ENCODE measurements around the gene PLIN4. TPM values are rescaled to one million over a fixed set of nuclear protein-coding genes. Genes with fewer than 3 reads are reported as not detected.
"Not testable (repeated sequence)": the region's sequence is repeated elsewhere in the genome, so short reads cannot be mapped to it uniquely, and the experiment has no call there.

PLIN4 gene, protein sequence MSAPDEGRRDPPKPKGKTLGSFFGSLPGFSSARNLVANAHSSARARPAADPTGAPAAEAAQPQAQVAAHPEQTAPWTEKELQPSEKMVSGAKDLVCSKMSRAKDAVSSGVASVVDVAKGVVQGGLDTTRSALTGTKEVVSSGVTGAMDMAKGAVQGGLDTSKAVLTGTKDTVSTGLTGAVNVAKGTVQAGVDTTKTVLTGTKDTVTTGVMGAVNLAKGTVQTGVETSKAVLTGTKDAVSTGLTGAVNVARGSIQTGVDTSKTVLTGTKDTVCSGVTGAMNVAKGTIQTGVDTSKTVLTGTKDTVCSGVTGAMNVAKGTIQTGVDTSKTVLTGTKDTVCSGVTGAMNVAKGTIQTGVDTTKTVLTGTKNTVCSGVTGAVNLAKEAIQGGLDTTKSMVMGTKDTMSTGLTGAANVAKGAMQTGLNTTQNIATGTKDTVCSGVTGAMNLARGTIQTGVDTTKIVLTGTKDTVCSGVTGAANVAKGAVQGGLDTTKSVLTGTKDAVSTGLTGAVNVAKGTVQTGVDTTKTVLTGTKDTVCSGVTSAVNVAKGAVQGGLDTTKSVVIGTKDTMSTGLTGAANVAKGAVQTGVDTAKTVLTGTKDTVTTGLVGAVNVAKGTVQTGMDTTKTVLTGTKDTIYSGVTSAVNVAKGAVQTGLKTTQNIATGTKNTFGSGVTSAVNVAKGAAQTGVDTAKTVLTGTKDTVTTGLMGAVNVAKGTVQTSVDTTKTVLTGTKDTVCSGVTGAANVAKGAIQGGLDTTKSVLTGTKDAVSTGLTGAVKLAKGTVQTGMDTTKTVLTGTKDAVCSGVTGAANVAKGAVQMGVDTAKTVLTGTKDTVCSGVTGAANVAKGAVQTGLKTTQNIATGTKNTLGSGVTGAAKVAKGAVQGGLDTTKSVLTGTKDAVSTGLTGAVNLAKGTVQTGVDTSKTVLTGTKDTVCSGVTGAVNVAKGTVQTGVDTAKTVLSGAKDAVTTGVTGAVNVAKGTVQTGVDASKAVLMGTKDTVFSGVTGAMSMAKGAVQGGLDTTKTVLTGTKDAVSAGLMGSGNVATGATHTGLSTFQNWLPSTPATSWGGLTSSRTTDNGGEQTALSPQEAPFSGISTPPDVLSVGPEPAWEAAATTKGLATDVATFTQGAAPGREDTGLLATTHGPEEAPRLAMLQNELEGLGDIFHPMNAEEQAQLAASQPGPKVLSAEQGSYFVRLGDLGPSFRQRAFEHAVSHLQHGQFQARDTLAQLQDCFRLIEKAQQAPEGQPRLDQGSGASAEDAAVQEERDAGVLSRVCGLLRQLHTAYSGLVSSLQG (N-terminal part only)
- total RNA-seq (2014; rRNA removed; shearing (Covaris generic)) (not detected in 2 replicates), polyA plus RNA-seq (2016; fragmentation: Nextera tagmentation; extraction: Ambion mirVana) (0.08 TPM in 1 of 2 replicates, not detected in the other)

DNA sequence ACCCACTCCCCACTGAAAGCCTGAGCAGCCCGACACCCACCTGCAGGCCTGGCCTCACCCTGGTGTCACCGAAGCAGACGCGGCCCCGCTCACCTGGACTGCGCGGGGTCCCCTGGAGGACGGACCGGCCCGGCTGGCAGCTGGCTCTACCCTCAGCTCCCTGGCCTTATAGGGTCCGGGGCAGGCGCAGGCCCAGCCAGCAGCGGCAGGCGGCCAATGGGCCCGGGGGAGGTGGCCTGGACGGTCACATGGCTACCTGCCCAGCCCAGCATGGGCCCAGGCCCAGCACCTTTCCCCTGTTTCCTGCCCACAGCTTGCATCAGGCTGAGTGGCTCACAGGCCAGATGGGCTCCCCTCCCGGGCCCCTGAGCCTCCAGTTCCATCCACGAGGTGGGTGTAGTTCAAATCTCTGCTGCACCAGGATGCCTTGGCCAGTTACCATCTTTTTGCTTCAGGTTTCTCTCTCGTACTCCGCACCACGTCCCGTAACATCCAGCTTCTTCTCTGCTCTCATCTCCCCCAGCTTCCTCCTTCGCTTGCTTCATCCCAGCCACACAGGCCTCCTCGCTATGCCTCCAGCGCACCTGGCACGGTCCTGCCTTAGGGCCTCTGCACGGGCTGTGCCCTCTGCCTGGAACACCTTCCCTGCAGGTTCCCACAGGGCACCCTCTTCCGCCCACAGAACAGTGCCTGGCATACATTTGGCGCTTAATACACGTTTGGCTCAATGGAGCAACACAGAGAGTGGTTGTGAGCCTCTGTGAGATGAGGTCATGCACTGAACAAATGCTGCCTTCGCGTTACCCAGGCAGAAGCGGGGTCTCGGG lies at the start of gene PLIN4:
Gene PLIN4 (minus strand): TSS at position 142 of the 827 bp plus-strand sequence. CDS start 214 bp downstream, outside the sequence.
- Histone ChIP-seq H3K36me3 (ENCODE audit: low read depth) (no peaks in the 10 kb centered on the region), H4K20me1 (ENCODE audit: insufficient read depth) (no peaks in the 10 kb centered on the region), H3K9me3 (ENCODE audit: low read depth) (no peaks in the 10 kb centered on the region), H3K4me2 (ENCODE audit: unreplicated experiment) (no peak within 1 kb of the TSS), H3K9ac (no peak within 1 kb of the TSS), H3K27ac (no peak within 1 kb of the TSS), H3K27me3 (replicated peaks; ENCODE audit: insufficient read depth) (no peaks in the 10 kb centered on the region), H3K4me1 (ENCODE audit: insufficient read depth) (no peaks in the 10 kb centered on the region), H3F3A (ENCODE audit: insufficient read depth) (no peaks in the 10 kb centered on the region), H3K9me2 (ENCODE audit: insufficient read depth) (no peaks in the 10 kb centered on the region), H2AFZ (no peak within 1 kb of the TSS), H3K4me3 (no peak within 1 kb of the TSS), H3K79me2 (ENCODE audit: insufficient read depth) (no peaks in the 10 kb centered on the region)
- DNase-seq: peak; percentile 49
- 71 to 72% methylated on average over 34 of the region's 34 CpGs for WGBS, 2 experiments (ENCODE audit: low coverage in 1 of 2, low lambda C conversion rate in 2 of 2, missing lambda C conversion rate in 2 of 2)
- TF ChIP-seq EZH2 (IDR thresholded peaks at IDR 0.05; ENCODE audit: insufficient read depth, poor library complexity, severe bottlenecking): no peak
- no peak for TF ChIP-seq EZH2phosphoT487 (IDR thresholded peaks at IDR 0.05; ENCODE audit: insufficient read depth, low read depth)
- in situ Hi-C loops (cut with MboI): no loop called here

DNA sequence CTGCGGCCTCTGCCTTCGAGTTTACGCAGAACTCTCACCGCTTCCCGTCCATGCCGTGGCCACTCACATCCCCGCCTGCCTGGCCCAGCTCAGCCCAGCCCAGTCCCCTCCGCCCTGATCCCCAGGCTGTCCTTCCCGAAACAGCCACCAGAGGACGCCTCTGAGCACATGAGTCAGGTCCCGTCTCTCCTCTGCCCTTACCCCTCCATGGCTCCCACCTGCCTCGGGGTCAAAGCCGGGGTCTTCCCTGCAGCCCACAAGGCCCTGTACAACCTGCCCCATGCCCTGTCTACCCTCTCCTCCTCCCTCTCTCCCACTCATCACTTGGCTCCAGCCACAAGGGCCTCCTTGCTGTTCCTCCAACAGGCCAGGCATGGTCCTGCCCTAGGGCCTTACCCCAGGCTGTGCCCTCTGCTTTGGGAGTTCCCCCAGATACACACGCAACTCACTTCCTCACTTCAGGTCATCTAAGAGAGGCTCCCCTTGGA lies 49.3 kb upstream of the PLIN4 start:
- H3K27ac ChIP-seq: no peak overlapping the region
- no peaks in the 10 kb centered on the region; the same call in 1 of the 2 replicates for H3K27me3 ChIP-seq (replicated peaks; ENCODE audit: insufficient read depth)
- in situ Hi-C loops (cut with MboI): no loop called here
- no peaks in the 10 kb centered on the region for H3F3A ChIP-seq (ENCODE audit: insufficient read depth)
- no peaks in the 10 kb centered on the region for H3K79me2 ChIP-seq (ENCODE audit: insufficient read depth)
- peak; percentile 41 for DNase-seq
- no peaks in the 10 kb centered on the region for H3K36me3 ChIP-seq (ENCODE audit: low read depth)
- H3K4me3 ChIP-seq: no peak overlapping the region
- H4K20me1 ChIP-seq (ENCODE audit: insufficient read depth): no peaks in the 10 kb centered on the region
- no peaks in the 10 kb centered on the region for H3K4me1 ChIP-seq (ENCODE audit: insufficient read depth)
- H3K9me2 ChIP-seq (ENCODE audit: insufficient read depth): no peaks in the 10 kb centered on the region
- WGBS, 2 experiments (ENCODE audit: low coverage in 1 of 2, low lambda C conversion rate in 2 of 2, missing lambda C conversion rate in 2 of 2): 46 to 48% methylated on average over 9 to 14 of the region's 14 CpGs
- no peaks in the 10 kb centered on the region for H3K9me3 ChIP-seq (ENCODE audit: low read depth)
- no peak overlapping the region for H3K9ac ChIP-seq
- H3K4me2 ChIP-seq (ENCODE audit: unreplicated experiment): no peak overlapping the region
- H2AFZ ChIP-seq: no peak overlapping the region
- TF ChIP-seq EZH2phosphoT487 (IDR thresholded peaks at IDR 0.05; ENCODE audit: insufficient read depth, low read depth) (no peak), EZH2 (IDR thresholded peaks at IDR 0.05; ENCODE audit: insufficient read depth, poor library complexity, severe bottlenecking) (no peak)

DNA sequence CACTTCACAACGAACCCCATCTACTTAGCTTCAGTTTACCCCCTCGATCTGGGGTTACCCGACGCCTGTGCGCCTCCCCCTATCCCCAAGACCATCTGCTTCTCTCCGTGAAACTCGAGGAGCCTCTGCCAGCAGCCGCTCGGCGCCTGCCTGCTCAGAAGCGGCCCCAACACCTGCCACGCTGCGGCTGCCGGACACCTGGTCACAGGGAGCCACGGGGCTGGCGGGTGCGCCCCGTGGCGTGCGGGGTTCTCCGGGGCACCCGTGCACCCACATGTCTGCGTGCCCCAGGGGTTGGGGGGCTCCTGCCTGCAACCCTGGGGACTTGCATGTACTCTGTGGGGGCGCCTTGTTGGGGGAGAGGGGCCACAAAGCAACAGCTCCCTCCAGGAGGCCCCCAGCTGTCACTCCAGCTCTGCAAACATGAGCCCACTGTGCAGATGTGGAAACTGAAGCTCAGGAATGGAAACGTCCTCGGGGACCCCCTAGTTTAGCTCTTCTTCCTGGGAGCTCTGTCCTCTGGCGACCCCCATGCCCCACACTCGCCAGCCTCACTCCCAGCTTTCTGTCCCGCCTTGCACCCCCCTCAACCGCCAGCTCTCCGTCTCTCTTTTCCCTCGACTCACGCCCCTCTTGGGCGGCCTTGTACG lies 48.2 kb upstream of the PLIN4 start:
- Histone ChIP-seq H3F3A (ENCODE audit: insufficient read depth) (no peaks in the 10 kb centered on the region), H3K27me3 (replicated peaks; ENCODE audit: insufficient read depth) (no peaks in the 10 kb centered on the region; the same call in 1 of the 2 replicates), H3K79me2 (ENCODE audit: insufficient read depth) (no peaks in the 10 kb centered on the region), H3K9me3 (ENCODE audit: low read depth) (no peaks in the 10 kb centered on the region), H3K36me3 (ENCODE audit: low read depth) (no peaks in the 10 kb centered on the region), H4K20me1 (ENCODE audit: insufficient read depth) (no peaks in the 10 kb centered on the region), H2AFZ (no peak overlapping the region), H3K4me3 (no peak overlapping the region), H3K9me2 (ENCODE audit: insufficient read depth) (no peaks in the 10 kb centered on the region), H3K4me2 (ENCODE audit: unreplicated experiment) (no peak overlapping the region), H3K27ac (no peak overlapping the region), H3K4me1 (ENCODE audit: insufficient read depth) (no peaks in the 10 kb centered on the region), H3K9ac (no peak overlapping the region)
- no peak for TF ChIP-seq EZH2 (IDR thresholded peaks at IDR 0.05; ENCODE audit: insufficient read depth, poor library complexity, severe bottlenecking)
- no peak for TF ChIP-seq EZH2phosphoT487 (IDR thresholded peaks at IDR 0.05; ENCODE audit: insufficient read depth, low read depth)
- DNase-seq: no peak
- in situ Hi-C loops (cut with MboI): no loop called here
- 54 to 59% methylated on average over 31 to 35 of the region's 35 CpGs for WGBS, 2 experiments (ENCODE audit: low coverage in 1 of 2, low lambda C conversion rate in 2 of 2, missing lambda C conversion rate in 2 of 2)

DNA sequence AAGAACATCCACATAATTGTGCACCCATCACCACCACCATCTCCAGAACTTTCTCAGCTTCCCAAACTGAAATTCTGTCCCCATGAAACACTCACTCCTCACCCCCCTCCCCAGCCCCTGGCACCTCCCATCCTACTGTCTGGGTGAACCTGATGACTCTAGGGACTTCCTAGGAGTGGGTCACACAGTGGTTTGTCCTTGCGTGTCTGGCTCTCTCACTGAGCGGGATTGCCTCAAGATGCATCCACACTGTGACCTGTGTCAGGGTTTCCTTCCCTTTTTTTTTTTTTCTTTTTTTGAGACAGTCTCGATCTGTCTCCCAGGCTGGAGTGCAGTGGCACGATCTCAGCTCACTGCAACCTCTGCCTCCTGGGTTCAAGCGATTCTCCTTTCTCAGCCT lies 45.3 kb upstream of the PLIN4 start:
- H3K4me1 ChIP-seq (ENCODE audit: insufficient read depth); H3K9ac ChIP-seq; in situ Hi-C loops (cut with MboI); H3K4me2 ChIP-seq (ENCODE audit: unreplicated experiment); H3K4me3 ChIP-seq; DNase-seq; H3K27me3 ChIP-seq (replicated peaks; ENCODE audit: insufficient read depth); H3K79me2 ChIP-seq (ENCODE audit: insufficient read depth); H3K27ac ChIP-seq; H3F3A ChIP-seq (ENCODE audit: insufficient read depth); H2AFZ ChIP-seq; H3K9me2 ChIP-seq (ENCODE audit: insufficient read depth); H4K20me1 ChIP-seq (ENCODE audit: insufficient read depth); H3K9me3 ChIP-seq (ENCODE audit: low read depth); H3K36me3 ChIP-seq (ENCODE audit: low read depth): not testable (repeated sequence)
- WGBS, 2 experiments (ENCODE audit: low coverage in 1 of 2, low lambda C conversion rate in 2 of 2, missing lambda C conversion rate in 2 of 2): 70 to 81% methylated on average over 4 to 5 of the region's 5 CpGs

DNA sequence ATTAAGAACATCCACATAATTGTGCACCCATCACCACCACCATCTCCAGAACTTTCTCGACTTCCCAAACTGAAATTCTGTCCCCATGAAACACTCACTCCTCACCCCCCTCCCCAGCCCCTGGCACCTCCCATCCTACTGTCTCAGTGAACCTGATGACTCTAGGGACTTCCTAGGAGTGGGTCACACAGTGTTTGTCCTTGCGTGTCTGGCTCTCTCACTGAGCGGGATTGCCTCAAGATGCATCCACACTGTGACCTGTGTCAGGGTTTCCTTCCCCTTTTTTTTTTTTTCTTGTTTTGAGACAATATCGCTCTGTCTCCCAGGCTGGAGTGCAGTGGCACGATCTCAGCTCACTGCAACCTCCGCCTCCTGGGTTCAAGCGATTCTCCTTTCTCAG lies 43.8 kb upstream of the PLIN4 start:
- H3K9me3 ChIP-seq (ENCODE audit: low read depth); H3K27ac ChIP-seq; H3K4me3 ChIP-seq; H3K4me1 ChIP-seq (ENCODE audit: insufficient read depth); H3K27me3 ChIP-seq (replicated peaks; ENCODE audit: insufficient read depth); H3K4me2 ChIP-seq (ENCODE audit: unreplicated experiment); H4K20me1 ChIP-seq (ENCODE audit: insufficient read depth); H3K9ac ChIP-seq; H3K79me2 ChIP-seq (ENCODE audit: insufficient read depth); H2AFZ ChIP-seq; H3F3A ChIP-seq (ENCODE audit: insufficient read depth); H3K36me3 ChIP-seq (ENCODE audit: low read depth); in situ Hi-C loops (cut with MboI); DNase-seq; H3K9me2 ChIP-seq (ENCODE audit: insufficient read depth): not testable (repeated sequence)
- WGBS, 2 experiments (ENCODE audit: low coverage in 1 of 2, low lambda C conversion rate in 2 of 2, missing lambda C conversion rate in 2 of 2): 95 to 100% methylated on average over 3 to 7 of the region's 7 CpGs
